Urothelium cell line (cell line): ENCODE data around the gene SLC39A9.
"Not testable (repeated sequence)": the region's sequence is repeated elsewhere in the genome, so short reads cannot be mapped to it uniquely, and the experiment has no call there.

Experiments used
- DNase-seq: peaks from one replicate; pipeline ENCODE4 v3.0.0; 2011; ENCODE audit warnings: low spot score, mixed read lengths
- FAIRE-seq: peaks from 2 replicates; lab custom pipeline; 2011; peaks lifted over from hg19 to GRCh38; lab: Jason Lieb, UNC

SLC39A9 gene

GRCh38 chr14:69366761-69367160 is 31.7 kb upstream of the SLC39A9 start:
- DNase-seq, result no peak
- peak; percentile 62 for FAIRE-seq

GRCh38 chr14:69368381-69368780 is 30.1 kb upstream of the SLC39A9 start:
- DNase-seq (no peak), FAIRE-seq (peak; percentile 56)

GRCh38 chr14:69370061-69370460 is 28.4 kb upstream of the SLC39A9 start:
- FAIRE-seq (peak; percentile 23), DNase-seq (no peak)

GRCh38 chr14:69372146-69372545 is 26.3 kb upstream of the SLC39A9 start:
- DNase-seq, result no peak
- FAIRE-seq, result no peak

- FAIRE-seq (no peak), DNase-seq (no peak)
These were observed 25.4 kb upstream of the SLC39A9 start for GRCh38 chr14:69373104-69373503.

- DNase-seq (no peak), FAIRE-seq (peak; percentile 90)
These were observed 24.3 kb upstream of the SLC39A9 start for GRCh38 chr14:69374235-69374634.

- DNase-seq, result no peak
- peak; percentile 30 for FAIRE-seq
These were observed 23.3 kb upstream of the SLC39A9 start for GRCh38 chr14:69375182-69375581.

- FAIRE-seq (peak; percentile 59), DNase-seq (no peak)
These were observed 22.8 kb upstream of the SLC39A9 start for GRCh38 chr14:69375722-69376121.

- FAIRE-seq, result peak; percentile 90
These were observed 22.1 kb upstream of the SLC39A9 start for GRCh38 chr14:69376439-69376838.

GRCh38 chr14:69378274-69378673 is 20.2 kb upstream of the SLC39A9 start:
- no peak for FAIRE-seq
- DNase-seq, result no peak

More at GRCh38 chr14:69376439-69376838, 22.1 kb upstream of the SLC39A9 start:
- DNase-seq, result no peak

GRCh38 chr14:69387311-69387710 is 11.2 kb upstream of the SLC39A9 start:
- no peak for FAIRE-seq
- no peak for DNase-seq

GRCh38 chr14:69391400-69391799 is 7.1 kb upstream of the SLC39A9 start:
- not testable (repeated sequence) for FAIRE-seq, DNase-seq

GRCh38 chr14:69392481-69392880 is 6.0 kb upstream of the SLC39A9 start:
- FAIRE-seq (peak; percentile 84), DNase-seq (no peak)

GRCh38 chr14:69395929-69396328 is 2.6 kb upstream of the SLC39A9 start:
- FAIRE-seq (no peak), DNase-seq (no peak)

GRCh38 chr14:69398818-69399210 is 322 bp downstream of the SLC39A9 start:
- no peak for FAIRE-seq
- DNase-seq, result no peak

GRCh38 chr14:69399750-69400149 is 1.3 kb downstream of the SLC39A9 start:
- DNase-seq, result no peak

GRCh38 chr14:69400154-69400553 is 1.7 kb downstream of the SLC39A9 start:
- FAIRE-seq, result no peak
- no peak for DNase-seq

More at GRCh38 chr14:69399750-69400149, 1.3 kb downstream of the SLC39A9 start:
- no peak for FAIRE-seq

- FAIRE-seq (no peak), DNase-seq (no peak)
These were observed 3.3 kb downstream of the SLC39A9 start for GRCh38 chr14:69401841-69402240.

- no peak for FAIRE-seq
These were observed 6.0 kb downstream of the SLC39A9 start for GRCh38 chr14:69404478-69404877.

GRCh38 chr14:69404883-69405282 is 6.4 kb downstream of the SLC39A9 start:
- FAIRE-seq, result no peak
- DNase-seq, result no peak

More at GRCh38 chr14:69404478-69404877, 6.0 kb downstream of the SLC39A9 start:
- DNase-seq, result no peak

- DNase-seq, result no peak
- FAIRE-seq, result no peak
These were observed 7.3 kb downstream of the SLC39A9 start for GRCh38 chr14:69405762-69406161.

GRCh38 chr14:69408331-69408960 is 10.0 kb downstream of the SLC39A9 start:
- FAIRE-seq (no peak), DNase-seq (no peak)

GRCh38 chr14:69413483-69413882 is 15.0 kb downstream of the SLC39A9 start:
- DNase-seq (no peak), FAIRE-seq (no peak)
